HepG2 (cell line): ENCODE results near the gene MORF4L1. TPM values are rescaled to one million over a fixed set of nuclear protein-coding genes. Genes with fewer than 3 reads are reported as not detected.
A peak's percentile ranks its signal among the peaks of the same experiment; 100 is the strongest.

Source experiments
- AHR ChIP-seq: IDR thresholded peaks from 2 replicates; pipeline ENCODE4 v1.6.1; 2018; ENCODE audit warnings: missing genetic modification reagents, missing compliant biosample characterization
- ATF7-NPFF ChIP-seq: sonication (generic); formaldehyde crosslinking; IDR thresholded peaks from 2 replicates; pipeline ENCODE4 v1.8.1; 2023; ENCODE audit warnings: mild to moderate bottlenecking, low read depth, missing genetic modification reagents, moderate library complexity
- BRCA1 ChIP-seq: sonication (generic); formaldehyde crosslinking; IDR thresholded peaks from 2 replicates; pipeline ENCODE4 v1.4.0; 2020; ENCODE audit warnings: missing genetic modification reagents
- CBX1 ChIP-seq: IDR thresholded peaks from one replicate; pipeline ENCODE4 v1.6.1; 2016; ENCODE audit warnings: antibody characterized with exemption, low read depth
- HDAC1 ChIP-seq: sonication (generic); formaldehyde crosslinking; IDR thresholded peaks from 2 replicates; pipeline ENCODE4 v1.5.1; 2020; ENCODE audit warnings: mild to moderate bottlenecking, missing genetic modification reagents
- HIVEP1 ChIP-seq: sonication (generic); formaldehyde crosslinking; IDR thresholded peaks from 2 replicates; pipeline ENCODE4 v1.4.0; 2020; ENCODE audit warnings: mild to moderate bottlenecking, missing genetic modification reagents
- MAFK ChIP-seq, 2 experiments: IDR thresholded peaks in 1 of 2; conservative IDR thresholded peaks in 1 of 2; 2 replicates each; pipeline ENCODE4 v1.6.1; 2011; ENCODE audit warnings: improper control_type of control experiment in 2 of 2, low read length in 2 of 2
- NFIC ChIP-seq: IDR thresholded peaks from 2 replicates; pipeline ENCODE4 v1.6.1; 2012; ENCODE audit warnings: mild to moderate bottlenecking, low read length, inconsistent platforms
- POLR2A ChIP-seq, 2 experiments: IDR thresholded peaks; 2 replicates each; pipeline ENCODE4 v1.6.1; 2011; ENCODE audit warnings: low read depth in 2 of 2, low read length in 2 of 2, mild to moderate bottlenecking in 1 of 2, moderate library complexity in 1 of 2; ENCODE audit not compliant: insufficient read depth in 1 of 2
- RELA ChIP-seq: sonication (generic); formaldehyde crosslinking; IDR thresholded peaks from 2 replicates; pipeline ENCODE4 v1.4.0; 2020; ENCODE audit warnings: missing genetic modification reagents
- STAT5B ChIP-seq: sonication (generic); formaldehyde crosslinking; IDR thresholded peaks from 2 replicates; pipeline ENCODE4 v1.4.0; 2020; ENCODE audit warnings: missing genetic modification reagents
- TARDBP ChIP-seq: sonication (generic); formaldehyde crosslinking; IDR thresholded peaks from 2 replicates; pipeline ENCODE4 v1.8.0; 2022; ENCODE audit warnings: mild to moderate bottlenecking, missing genetic modification reagents
- TBX2 ChIP-seq: sonication (generic); formaldehyde crosslinking; IDR thresholded peaks from 2 replicates; pipeline ENCODE4 v1.5.0; 2020; ENCODE audit warnings: missing genetic modification reagents, mild to moderate bottlenecking, borderline replicate concordance
- ZBTB8A ChIP-seq: sonication (generic); formaldehyde crosslinking; IDR thresholded peaks from 2 replicates; pipeline ENCODE4 v1.4.0; 2020; ENCODE audit warnings: mild to moderate bottlenecking, low read depth, missing genetic modification reagents, borderline replicate concordance
- ZFP36L1 ChIP-seq: sonication (generic); formaldehyde crosslinking; IDR thresholded peaks from 2 replicates; pipeline ENCODE4 v1.8.0; 2022; ENCODE audit warnings: mild to moderate bottlenecking, missing genetic modification reagents, moderate library complexity
- ZFP36L2 ChIP-seq: sonication (generic); formaldehyde crosslinking; IDR thresholded peaks from 2 replicates; pipeline ENCODE4 v1.4.0; 2020; ENCODE audit warnings: missing genetic modification reagents
- ZFP37 ChIP-seq: sonication (generic); formaldehyde crosslinking; IDR thresholded peaks from 2 replicates; pipeline ENCODE4 v1.4.0; 2020; ENCODE audit warnings: missing genetic modification reagents, borderline replicate concordance
- ZNF367 ChIP-seq: sonication (generic); formaldehyde crosslinking; IDR thresholded peaks from 2 replicates; pipeline ENCODE4 v1.4.0; 2020; ENCODE audit warnings: missing genetic modification reagents, borderline replicate concordance
- ZNF44 ChIP-seq: sonication (generic); formaldehyde crosslinking; IDR thresholded peaks from 2 replicates; pipeline ENCODE4 v1.5.1; 2020; ENCODE audit warnings: mild to moderate bottlenecking, missing genetic modification reagents
- ZNF616 ChIP-seq: sonication (generic); formaldehyde crosslinking; IDR thresholded peaks from 2 replicates; pipeline ENCODE4 v1.5.0; 2020; ENCODE audit warnings: low read depth, mild to moderate bottlenecking, missing genetic modification reagents
- ZNF703 ChIP-seq: sonication (generic); formaldehyde crosslinking; IDR thresholded peaks from 2 replicates; pipeline ENCODE4 v1.5.1; 2020; ENCODE audit warnings: missing genetic modification reagents, mild to moderate bottlenecking, moderate library complexity, borderline replicate concordance
- ZNF841 ChIP-seq: sonication (generic); formaldehyde crosslinking; IDR thresholded peaks from 2 replicates; pipeline ENCODE4 v1.8.1; 2023; ENCODE audit warnings: missing genetic modification reagents, borderline replicate concordance
- ZSCAN20 ChIP-seq: sonication (generic); formaldehyde crosslinking; IDR thresholded peaks from 2 replicates; pipeline ENCODE4 v1.4.0; 2020; ENCODE audit warnings: missing genetic modification reagents, mild to moderate bottlenecking, borderline replicate concordance
- polyA plus RNA-seq, 8 experiments: library from polyadenylated mRNA; depleted of rRNA in 3 of 8; stranded (reverse) in 7 of 8; unstranded in 1 of 8; fragments of >200 nt; fragmentation: Illumina TruSeq in 4 of 8; extraction: Trizol in 4 of 8; gene quantifications; 2 replicates each; pipeline versions ENCODE4 v1.2.1 to v1.2.3, GENCODE V29; 2011 to 2016; ENCODE audit warnings: low read depth in 4 of 8, missing spikeins in 1 of 8, mixed read lengths in 1 of 8; ENCODE audit not compliant: insufficient read depth in 1 of 8
- total RNA-seq, 5 experiments: library from RNA; depleted of rRNA; stranded (reverse); fragments of >200 nt; fragmentation: Illumina TruSeq; extraction: Trizol; gene quantifications; 2 replicates each; pipeline ENCODE4 v1.2.3, GENCODE V29; 2016; ENCODE audit warnings: low read depth in 1 of 5
- TF ChIP-seq, protein P1 (sequence below): IDR thresholded peaks from 2 replicates; pipeline ENCODE4 v1.6.1; 2016; ENCODE audit warnings: mild to moderate bottlenecking, missing biosample characterization, missing genetic modification reagents
- TF ChIP-seq, protein P2 (sequence below): sonication (generic); formaldehyde crosslinking; IDR thresholded peaks from 2 replicates; pipeline ENCODE4 v1.4.0; 2020; ENCODE audit warnings: missing genetic modification reagents, borderline replicate concordance
- TF ChIP-seq, protein P3 (sequence below): sonication (generic); formaldehyde crosslinking; IDR thresholded peaks from 2 replicates; pipeline ENCODE4 v1.4.0; 2020; ENCODE audit warnings: missing genetic modification reagents, borderline replicate concordance

MORF4L1 gene
- total and polyA plus RNA-seq, 2 of the 13 experiments (the other 11 are each of a cell fraction or from before 2014, with no cell fraction given) = 218 to 219 TPM

DNA sequence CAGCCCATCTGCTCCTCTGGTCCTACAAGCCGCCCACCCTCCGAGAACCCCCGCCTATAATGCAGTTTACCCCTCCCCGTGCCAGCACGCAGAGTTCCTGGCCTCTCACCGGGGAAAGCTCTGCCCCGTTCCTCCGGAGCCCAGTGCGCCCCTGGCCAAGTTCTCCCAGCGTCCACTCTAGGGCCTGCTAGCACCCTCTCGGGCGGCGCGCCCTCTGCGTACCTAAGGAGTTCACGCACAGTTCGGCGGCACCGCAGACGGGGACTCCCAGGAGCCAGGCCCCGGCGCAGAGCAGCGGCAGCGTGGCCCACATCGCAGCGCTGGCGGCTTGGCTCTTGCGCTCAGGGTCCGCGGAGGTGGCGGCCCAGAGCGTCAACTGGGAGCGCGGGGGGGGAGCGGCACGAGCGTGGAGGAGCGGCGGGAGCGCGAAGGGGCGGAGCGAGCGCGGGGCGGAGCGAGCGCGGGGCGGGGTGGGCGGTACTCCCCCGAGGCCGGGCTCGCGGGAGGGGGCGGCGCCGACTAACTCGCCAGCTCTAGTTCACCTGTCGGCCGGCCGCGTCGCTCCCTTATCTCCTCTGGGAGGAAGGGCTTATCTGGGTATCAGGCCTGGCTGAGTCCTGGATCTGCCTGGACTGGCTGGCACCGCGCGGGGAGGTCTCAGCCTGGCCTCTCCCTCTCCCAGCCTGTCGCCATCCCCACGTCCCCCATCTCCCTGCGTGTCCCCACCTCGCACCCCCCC is 72.1 kb downstream of the MORF4L1 start, which contains the start of gene CTSH (continued):
- TF ChIP-seq HIVEP1 = peak; percentile 78
- peak; percentile 59; the same call in 1 of the 2 replicates for TF ChIP-seq TARDBP
- no peak for TF ChIP-seq BRCA1 (CRISPR knock-in tag)
- no peak for TF ChIP-seq CBX1
- TF ChIP-seq, protein P1, sequence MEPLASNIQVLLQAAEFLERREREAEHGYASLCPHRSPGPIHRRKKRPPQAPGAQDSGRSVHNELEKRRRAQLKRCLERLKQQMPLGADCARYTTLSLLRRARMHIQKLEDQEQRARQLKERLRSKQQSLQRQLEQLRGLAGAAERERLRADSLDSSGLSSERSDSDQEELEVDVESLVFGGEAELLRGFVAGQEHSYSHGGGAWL (CRISPR knock-in tag) = peak; percentile 84
- no peak for TF ChIP-seq ZNF841
- TF ChIP-seq ZNF616 (CRISPR knock-in tag) = peak; percentile 84; the same call in 1 of the 2 replicates
- TF ChIP-seq ZNF703 (CRISPR knock-in tag) = 0 out of 2 replicates have a peak, but pooled peaks have one; percentile 61
- no peak for TF ChIP-seq ZNF44 (CRISPR knock-in tag)
- TF ChIP-seq, protein P2, sequence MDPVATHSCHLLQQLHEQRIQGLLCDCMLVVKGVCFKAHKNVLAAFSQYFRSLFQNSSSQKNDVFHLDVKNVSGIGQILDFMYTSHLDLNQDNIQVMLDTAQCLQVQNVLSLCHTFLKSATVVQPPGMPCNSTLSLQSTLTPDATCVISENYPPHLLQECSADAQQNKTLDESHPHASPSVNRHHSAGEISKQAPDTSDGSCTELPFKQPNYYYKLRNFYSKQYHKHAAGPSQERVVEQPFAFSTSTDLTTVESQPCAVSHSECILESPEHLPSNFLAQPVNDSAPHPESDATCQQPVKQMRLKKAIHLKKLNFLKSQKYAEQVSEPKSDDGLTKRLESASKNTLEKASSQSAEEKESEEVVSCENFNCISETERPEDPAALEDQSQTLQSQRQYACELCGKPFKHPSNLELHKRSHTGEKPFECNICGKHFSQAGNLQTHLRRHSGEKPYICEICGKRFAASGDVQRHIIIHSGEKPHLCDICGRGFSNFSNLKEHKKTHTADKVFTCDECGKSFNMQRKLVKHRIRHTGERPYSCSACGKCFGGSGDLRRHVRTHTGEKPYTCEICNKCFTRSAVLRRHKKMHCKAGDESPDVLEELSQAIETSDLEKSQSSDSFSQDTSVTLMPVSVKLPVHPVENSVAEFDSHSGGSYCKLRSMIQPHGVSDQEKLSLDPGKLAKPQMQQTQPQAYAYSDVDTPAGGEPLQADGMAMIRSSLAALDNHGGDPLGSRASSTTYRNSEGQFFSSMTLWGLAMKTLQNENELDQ (CRISPR knock-in tag) = no peak
- TF ChIP-seq, protein P3, sequence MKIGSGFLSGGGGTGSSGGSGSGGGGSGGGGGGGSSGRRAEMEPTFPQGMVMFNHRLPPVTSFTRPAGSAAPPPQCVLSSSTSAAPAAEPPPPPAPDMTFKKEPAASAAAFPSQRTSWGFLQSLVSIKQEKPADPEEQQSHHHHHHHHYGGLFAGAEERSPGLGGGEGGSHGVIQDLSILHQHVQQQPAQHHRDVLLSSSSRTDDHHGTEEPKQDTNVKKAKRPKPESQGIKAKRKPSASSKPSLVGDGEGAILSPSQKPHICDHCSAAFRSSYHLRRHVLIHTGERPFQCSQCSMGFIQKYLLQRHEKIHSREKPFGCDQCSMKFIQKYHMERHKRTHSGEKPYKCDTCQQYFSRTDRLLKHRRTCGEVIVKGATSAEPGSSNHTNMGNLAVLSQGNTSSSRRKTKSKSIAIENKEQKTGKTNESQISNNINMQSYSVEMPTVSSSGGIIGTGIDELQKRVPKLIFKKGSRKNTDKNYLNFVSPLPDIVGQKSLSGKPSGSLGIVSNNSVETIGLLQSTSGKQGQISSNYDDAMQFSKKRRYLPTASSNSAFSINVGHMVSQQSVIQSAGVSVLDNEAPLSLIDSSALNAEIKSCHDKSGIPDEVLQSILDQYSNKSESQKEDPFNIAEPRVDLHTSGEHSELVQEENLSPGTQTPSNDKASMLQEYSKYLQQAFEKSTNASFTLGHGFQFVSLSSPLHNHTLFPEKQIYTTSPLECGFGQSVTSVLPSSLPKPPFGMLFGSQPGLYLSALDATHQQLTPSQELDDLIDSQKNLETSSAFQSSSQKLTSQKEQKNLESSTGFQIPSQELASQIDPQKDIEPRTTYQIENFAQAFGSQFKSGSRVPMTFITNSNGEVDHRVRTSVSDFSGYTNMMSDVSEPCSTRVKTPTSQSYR (CRISPR knock-in tag) = peak; percentile 34; the same call in 1 of the 2 replicates
- TF ChIP-seq ZBTB8A (CRISPR knock-in tag) = no peak
- TF ChIP-seq MAFK (conservative IDR thresholded peaks at IDR 0.05 in 1 of 2, IDR thresholded peaks at IDR 0.05 in 1 of 2; ENCODE audit: low read length in 2 of 2) = no peak
- no peak for TF ChIP-seq RELA
- TF ChIP-seq ZFP37 (CRISPR knock-in tag) = no peak
- TF ChIP-seq ATF7-NPFF = peak; percentile 86
- peak; percentile 73; the same call in 1 of the 2 replicates for TF ChIP-seq HDAC1 (CRISPR knock-in tag)
- TF ChIP-seq AHR = no peak
- no peak for TF ChIP-seq ZFP36L2 (CRISPR knock-in tag)
- peak; percentile 40; the same call in 1 of the 2 replicates for TF ChIP-seq ZSCAN20 (CRISPR knock-in tag)
- TF ChIP-seq ZFP36L1 (CRISPR knock-in tag) = peak; percentile 68; the same call in 1 of the 2 replicates
- no peak for TF ChIP-seq ZNF367 (CRISPR knock-in tag)
- TF ChIP-seq TBX2 (CRISPR knock-in tag) = peak; percentile 76; the same call in 1 of the 2 replicates
- TF ChIP-seq NFIC = no peak
- peak; percentile 42 to 90; a peak in 3 of 4 replicates for TF ChIP-seq POLR2A (IDR thresholded peaks at IDR 0.05; ENCODE audit: insufficient read depth in 1 of 2, low read depth in 2 of 2, low read length in 2 of 2)
- no peak for TF ChIP-seq STAT5B (CRISPR knock-in tag)
